Germinal center (tissue), 1 donor: ENCODE results near the gene RRP36.
"Not testable (repeated sequence)": the region's sequence is repeated elsewhere in the genome, so short reads cannot be mapped to it uniquely, and the experiment has no call there.

Experiments
- DNase-seq: peaks from one replicate; pipeline ENCODE4 v3.0.0; 2012; ENCODE audit warnings: mixed read lengths, low spot score

RRP36 gene

GRCh38 chr6:43021270-43022047, at the start of gene RRP36:
Gene RRP36 (plus strand): TSS chr6:43021623. CDS start chr6:43021655, 32 bp downstream.
- peak; percentile 83 for DNase-seq

GRCh38 chr6:42971746-42972327, 49.6 kb upstream of the RRP36 start:
- DNase-seq = no peak

- DNase-seq = no peak
Measured at GRCh38 chr6:42973926-42974325, 47.5 kb upstream of the RRP36 start.

GRCh38 chr6:42974919-42975505, 46.4 kb upstream of the RRP36 start:
- DNase-seq = no peak

- peak; percentile 22 for DNase-seq
Measured at GRCh38 chr6:42978487-42978838, 43.0 kb upstream of the RRP36 start.

GRCh38 chr6:42978839-42979522, 42.4 kb upstream of the RRP36 start, which contains the start of gene PEX6:
Gene PEX6 (minus strand): TSS chr6:42979181. CDS start chr6:42979150, 31 bp downstream.
- peak; percentile 89 for DNase-seq

GRCh38 chr6:42979523-42980177, 41.8 kb upstream of the RRP36 start:
- peak; percentile 46 for DNase-seq

GRCh38 chr6:42981836-42982235, 39.6 kb upstream of the RRP36 start:
- DNase-seq = no peak

- peak; percentile 97 for DNase-seq
Measured at GRCh38 chr6:42984001-42984923, 37.2 kb upstream of the RRP36 start, which contains the start of gene PPP2R5D. Gene PPP2R5D (plus strand): TSS chr6:42984570. CDS start chr6:42984678, 108 bp downstream.

GRCh38 chr6:42984924-42985475, 36.4 kb upstream of the RRP36 start:
- peak; percentile 22 for DNase-seq

- DNase-seq = no peak
Measured at GRCh38 chr6:42987533-42988451, 33.6 kb upstream of the RRP36 start.

GRCh38 chr6:42988486-42989020, 32.9 kb upstream of the RRP36 start:
- DNase-seq = no peak

- no peak for DNase-seq
Measured at GRCh38 chr6:42989923-42990322, 31.5 kb upstream of the RRP36 start.

GRCh38 chr6:42993445-42993844, 28.0 kb upstream of the RRP36 start:
- DNase-seq = no peak

- no peak for DNase-seq
Measured at GRCh38 chr6:42996513-42996912, 24.9 kb upstream of the RRP36 start.

- DNase-seq = not testable (repeated sequence)
Measured at GRCh38 chr6:42998205-42998604, 23.2 kb upstream of the RRP36 start.

GRCh38 chr6:43001843-43002242, 19.6 kb upstream of the RRP36 start:
- DNase-seq = no peak

GRCh38 chr6:43005844-43006243, 15.6 kb upstream of the RRP36 start:
- no peak for DNase-seq

- no peak for DNase-seq
Measured at GRCh38 chr6:43006251-43006650, 15.2 kb upstream of the RRP36 start.
